NCI-H2081 treated with DMSO at 0.1 percent for 48 hours (cell line): ENCODE results near the gene TMCC1.

Experiments used
- DNase-seq: peaks from one replicate; lab custom pipeline; 2025; lab: John Stamatoyannopoulos, UW

TMCC1 gene

DNA sequence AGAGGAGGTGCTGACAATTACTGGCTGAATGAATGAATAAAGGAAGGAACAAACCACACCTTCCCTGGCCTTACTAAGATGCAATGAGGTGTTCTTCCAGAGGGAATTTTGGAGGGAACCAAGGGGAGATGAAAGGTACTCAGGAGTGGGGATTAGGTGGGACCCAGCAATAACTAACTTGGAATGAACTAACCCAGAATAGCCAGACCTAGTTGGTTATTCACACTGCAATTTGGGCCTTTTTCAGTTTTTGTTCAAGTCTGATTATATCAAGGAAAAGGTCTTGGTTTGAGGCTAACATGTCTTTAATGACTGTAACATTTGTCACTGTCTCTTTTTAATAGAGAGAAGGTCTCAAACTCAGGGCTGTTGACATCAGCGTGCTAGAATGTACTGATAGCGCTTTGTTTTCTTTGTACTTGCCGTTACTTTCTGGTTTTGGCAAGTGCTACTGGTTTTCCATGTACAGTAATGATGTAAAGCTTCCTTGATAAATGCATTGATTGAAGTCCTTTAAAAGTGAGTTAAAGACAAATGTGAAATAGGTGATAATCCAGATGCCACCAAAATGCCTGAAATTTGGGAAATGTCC, 283.8 kb downstream of the TMCC1 start:
- DNase-seq = no peak

DNA sequence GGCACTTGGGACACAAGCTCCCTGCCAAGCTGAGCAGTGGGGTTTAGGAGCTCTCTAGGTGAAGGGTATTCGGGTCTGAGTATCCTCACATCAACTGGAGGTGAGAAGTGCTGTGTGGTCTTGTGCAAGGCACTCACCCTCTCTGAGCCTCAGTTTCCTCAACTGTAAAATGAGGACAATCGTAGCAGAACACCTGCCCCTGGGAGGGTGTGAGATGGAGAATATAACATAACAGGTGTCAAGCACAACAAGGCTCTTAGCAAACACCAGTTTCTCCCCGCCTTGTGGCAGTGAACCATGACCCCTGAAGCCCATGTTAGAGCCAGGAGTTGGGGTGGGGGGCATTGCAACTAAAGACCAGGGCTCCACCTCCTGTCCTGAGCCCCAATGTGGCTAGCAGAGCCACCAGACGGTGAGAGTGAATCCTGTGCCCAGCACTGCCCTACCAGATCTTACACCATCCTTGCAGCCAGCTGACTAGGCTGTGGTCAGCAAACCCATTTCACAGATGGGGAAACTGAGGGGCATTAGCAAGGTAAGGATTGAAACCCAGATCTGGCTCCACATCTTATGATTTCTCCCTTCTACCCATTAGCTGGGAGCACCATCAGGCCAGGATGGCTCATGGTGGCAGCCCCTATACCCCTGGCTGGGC, 284.4 kb downstream of the TMCC1 start:
- DNase-seq = no peak

DNA sequence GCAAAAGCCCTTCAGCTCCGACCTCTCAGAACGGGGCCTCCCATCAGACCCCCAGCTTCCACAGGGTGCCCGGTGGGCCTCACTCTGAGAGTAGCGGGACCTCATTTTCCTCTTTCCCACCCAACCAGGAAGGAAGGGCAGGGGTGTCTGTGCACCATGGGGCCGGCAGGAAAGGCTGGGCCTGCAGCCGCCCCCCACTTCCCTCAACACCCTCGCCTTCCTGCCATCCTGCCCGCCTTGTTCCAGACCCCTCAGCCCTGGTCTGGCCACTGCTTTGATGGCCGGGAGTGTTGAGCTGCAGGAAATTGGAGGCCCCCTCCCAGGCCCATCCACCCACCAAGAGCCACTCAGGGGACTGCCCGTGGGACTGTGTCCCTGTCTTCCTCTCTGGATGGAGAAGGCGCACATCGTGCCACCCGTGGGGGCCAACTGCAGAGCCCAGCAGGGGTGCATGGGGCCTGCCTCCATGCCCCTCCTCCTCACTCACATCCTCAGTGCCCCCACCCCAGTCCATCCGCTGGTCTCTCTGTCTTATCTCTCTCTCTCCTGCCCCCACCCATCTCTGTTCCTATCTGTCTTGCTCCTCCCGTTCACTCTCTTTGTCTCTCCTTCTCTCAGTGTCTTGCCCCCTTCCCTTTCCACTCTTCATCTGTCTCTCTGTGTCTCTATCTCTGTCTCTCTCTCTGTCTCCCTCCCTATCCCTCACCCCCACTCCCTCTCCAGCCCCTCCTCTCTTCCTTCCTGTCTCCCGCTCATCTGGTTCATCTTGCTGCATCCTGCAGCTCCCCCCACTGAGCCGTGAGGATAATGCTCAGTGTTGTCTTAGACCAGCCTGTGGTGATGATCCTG, 285.2 kb downstream of the TMCC1 start:
- no peak for DNase-seq

DNA sequence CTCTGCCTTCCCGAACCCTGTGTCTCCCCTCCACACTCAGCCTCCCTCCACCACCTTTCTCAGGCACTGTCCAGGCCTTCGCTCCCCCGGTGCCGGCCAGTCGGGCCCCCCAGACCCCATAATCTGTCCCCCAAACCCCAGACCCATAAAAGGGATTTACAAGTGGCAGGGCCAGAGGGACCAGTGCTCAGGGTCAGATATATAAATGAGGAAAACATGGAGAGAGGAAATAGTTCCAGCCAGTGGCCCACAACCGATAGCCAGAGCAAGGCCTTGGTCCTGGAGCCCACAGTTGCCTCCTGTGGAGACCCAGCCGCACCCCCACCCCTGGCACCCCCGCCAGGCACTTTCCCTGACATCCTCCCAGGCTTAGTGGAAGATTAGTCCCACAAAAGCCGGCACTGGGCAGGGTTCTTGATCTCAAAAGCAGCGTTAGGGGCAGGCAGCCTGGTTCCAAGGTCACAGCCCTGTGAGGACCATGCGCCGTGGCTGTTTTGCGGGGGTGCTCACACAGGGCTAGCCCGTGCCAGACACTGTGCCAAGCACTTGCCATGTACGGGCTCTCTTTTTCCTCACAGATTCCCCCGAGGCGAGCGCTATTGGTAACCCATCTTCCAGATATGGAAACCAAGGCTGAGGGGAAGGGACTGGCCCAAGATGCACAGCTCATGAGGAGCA, 286.0 kb downstream of the TMCC1 start:
- DNase-seq = no peak

DNA sequence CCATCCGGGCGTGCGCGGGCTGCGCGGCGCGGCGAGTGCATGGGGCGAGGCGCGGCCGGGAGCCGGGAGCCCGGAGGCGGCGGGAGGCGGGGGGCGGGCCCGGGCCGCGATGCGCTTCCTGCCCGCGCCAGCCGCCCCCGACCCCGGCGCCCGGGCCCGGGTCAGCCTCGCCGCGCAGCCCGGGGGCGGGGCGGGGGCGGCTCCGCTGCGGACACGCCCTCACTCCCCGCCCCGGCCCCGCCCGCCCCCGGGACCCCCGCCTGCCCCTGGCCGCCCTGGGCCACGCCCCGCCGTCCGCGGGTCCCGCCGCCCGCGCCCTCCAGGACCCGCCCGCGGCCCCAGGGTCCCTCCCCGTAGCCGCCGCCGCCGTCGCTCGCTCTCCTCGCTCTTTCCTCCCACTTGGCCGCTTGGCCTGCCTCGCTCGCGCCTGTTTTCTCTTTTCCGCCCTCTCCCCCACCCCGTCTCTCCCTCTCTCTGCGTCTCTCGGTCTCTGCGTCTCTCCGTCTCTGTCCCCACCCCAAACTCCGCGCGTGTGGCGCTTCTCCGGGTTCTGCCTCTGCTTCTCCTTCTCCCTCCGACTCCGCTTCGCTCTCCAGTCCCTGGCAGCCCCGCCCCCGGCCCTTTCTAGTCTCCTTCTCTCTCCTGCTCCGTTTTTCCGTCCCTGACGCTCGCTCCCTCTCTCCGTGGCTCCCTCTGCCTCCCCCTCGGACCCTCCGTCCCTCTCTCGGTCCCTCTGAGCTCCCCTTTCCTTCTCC, 286.7 kb downstream of the TMCC1 start, which contains the start of gene PLXND1:
Gene PLXND1 (minus strand): TSS at position 41 of the 755 bp plus-strand sequence. CDS start 37 bp downstream, at position 4.
- no peak for DNase-seq

DNA sequence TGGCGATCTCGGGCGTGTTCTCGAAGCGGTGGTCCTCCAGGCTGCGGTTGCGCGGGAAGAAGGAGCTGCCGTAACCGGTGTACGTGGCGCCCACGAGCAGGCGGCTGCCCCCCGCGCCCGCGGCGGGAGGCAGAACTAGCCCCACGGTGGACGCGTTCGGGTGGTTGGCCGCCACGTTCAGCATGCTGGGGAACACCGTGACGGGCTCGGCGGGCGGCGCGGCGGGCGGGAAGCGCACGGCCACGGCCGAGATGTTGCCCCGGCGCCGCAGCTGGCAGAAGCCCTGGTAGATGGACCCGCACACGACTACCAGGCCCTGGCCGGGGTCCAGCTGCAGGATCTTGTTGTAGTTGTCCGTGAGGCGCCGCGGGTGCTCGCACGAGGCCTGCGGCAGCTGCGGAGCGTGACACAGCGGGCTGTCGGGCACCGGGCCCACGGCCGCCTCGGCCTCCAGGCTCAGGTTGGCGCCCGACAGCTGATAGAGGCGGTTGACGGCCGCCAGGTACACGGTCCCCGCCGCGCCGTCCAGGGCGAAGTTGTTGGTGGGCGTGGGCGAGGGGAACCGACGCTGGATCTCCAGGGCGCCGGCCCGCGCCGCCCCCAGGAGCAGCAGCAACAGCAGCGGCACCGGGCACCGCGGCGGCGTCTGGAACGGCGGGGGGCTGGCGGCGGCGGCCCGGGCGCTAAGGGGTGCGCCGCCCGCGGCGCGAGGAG, 287.4 kb downstream of the TMCC1 start:
- no peak for DNase-seq

DNA sequence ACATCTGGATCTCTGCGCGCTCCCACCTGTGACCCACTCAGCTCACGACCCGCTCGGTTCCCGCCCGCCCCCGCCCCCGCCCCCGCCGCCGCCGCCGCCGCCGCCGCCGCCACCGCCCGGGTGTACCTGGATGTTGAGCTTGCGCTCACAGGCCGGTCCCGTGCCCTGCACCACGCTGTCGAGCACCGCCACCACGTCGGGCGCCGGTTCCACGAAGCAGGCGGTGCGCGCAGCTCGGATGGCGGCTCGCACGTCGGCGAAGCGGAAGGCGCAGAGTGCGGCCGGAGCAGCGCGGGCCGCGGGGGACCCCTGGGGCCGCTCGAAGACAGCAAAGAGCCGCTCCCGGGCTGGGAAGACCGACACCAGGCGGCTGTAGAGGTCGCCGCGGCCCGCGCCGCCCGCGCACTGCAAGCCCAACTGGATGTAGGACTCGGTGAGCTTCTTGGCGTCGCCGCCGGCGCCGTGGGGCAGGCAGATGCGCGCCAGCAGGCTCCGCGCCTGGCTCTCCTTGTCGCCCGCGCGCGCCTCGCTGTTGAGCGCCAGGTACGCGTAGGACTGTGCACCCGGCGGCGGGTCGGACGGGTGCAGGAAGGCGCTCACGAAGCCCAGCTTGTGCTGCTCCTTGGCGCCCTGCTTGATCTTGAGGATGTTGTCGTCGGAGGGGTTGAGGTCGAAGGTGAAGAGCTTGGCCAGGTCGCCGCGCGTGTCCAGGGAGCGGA, 288.1 kb downstream of the TMCC1 start:
- no peak for DNase-seq

DNA sequence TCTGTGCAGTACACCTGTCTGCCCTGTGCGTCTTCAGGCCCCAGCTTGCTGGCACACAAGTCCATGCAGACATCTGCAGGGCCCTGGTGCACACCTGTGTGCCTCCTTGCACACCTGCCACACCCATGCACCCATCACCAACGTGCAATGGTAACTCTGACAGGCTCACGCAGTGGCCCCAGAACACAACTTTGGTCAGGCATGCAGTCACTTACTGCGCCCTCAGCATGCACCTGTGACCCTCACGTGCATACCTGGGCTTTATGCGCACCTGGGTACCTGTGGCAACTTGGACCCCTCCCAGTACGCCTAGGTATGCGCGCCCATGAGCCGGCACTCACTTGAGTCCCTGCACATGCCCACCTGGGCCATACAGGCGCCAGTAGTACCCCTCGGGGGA, 288.7 kb downstream of the TMCC1 start:
- DNase-seq = no peak

DNA sequence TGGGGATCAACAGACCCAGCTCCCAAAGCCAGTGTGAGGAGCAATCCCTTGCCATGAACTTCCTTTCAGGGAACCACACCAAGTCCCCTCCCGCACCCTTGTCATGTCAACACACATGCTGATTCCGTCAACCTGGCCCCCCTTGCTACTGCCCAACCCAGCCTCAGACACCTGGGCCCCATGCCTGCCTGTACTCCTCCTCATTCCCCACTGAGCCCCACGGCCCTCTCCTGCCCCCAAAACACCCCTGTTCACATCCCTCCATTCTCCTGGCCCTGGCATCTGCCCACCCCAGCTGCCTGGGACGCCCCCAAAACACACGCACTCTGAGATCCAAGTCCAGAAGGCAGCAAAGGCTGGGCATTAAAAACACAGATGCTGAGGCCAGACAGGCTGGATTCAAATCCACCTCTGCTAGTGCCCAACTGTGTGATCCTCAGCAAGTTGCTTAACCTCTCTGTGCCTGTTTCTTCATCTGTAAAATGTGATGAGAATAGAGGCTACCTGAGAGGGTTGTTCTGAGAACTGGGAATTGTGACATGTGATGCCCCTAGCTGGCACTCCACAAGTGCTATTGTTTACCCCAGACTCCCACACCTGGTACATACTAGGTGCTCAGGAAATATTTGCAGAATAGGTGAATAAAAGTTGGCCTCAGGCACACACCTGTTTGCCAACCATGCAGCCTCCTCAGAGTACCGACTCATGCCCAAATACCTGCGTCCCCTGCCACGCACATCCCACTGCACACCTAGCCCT, 289.3 kb downstream of the TMCC1 start:
- DNase-seq = no peak

DNA sequence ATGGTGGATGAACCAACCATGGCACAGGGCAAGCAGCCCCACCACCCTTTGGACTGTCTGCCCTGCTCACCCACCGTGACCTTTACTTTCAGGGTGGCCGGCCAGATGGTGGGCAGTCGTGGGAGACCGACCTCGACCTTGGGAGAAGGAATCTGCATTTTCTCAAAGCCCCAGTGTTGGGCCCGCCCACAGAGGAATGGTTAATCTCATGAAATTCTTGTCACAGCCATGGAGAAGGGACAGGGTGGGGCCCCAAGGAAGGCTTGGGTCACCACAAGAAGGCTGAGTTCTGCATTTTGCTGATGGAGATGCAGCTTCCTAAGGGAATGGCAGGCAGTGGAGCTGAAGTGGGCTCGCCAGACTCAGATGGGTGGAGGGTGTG, 290.0 kb downstream of the TMCC1 start:
- DNase-seq = no peak

DNA sequence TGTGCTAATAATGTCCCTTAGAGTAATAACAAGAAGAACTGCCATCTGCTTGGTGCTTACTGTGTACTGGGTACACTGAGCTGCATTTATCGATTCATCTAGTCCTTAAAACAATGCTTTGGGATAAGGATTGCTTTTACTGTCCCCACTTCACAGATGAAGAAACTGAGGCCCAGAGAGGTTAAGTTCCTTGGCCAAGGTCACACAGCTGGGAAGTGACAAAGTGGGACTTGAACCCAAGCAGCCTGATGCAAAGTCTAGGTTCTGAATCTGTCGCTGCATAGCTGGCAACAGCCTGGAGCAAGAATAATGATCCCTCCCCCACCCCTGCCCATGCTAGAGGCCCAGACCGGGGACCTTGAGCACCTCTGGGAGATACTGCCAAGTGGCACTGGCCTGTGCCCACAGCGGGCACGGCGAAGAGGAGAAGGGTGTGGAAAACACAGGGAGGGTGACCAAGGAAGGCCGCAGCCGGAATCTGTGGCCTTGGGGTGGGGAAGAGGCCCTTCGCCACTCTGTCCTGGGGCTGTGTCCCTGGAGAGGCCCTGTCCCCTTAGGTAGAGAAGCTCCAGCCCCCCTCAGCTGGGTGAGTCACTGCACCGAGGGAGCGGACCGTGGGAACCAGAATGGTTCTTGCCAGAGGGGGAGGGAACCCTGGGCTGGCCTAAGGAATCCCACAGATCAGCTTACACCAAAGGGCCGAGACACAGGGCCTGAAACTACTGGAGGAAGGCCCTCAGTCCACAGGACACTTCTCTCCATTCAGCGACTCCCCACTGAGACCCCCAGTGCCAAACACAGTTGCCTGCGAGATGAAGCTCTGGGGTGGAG, 290.6 kb downstream of the TMCC1 start:
- no peak for DNase-seq

DNA sequence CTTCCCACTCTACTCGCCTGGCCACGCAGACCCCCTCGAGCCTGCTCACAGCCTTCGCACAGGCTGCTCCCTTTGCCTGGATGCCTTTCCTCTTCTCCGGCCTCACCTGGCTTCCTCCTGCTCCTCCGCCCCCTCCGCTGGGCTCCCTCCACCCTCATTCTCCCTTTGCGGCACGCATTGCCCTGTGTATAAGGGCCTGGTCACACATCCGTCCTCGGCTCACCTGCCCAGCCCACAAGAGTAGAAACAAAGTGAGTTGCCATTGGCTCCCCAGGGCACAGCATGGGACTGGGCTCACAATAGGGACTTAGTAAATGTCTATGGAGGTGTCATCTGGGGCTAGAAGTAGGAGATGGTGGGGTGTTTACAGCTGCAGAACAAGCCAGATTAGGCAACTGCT, 291.2 kb downstream of the TMCC1 start:
- no peak for DNase-seq

DNA sequence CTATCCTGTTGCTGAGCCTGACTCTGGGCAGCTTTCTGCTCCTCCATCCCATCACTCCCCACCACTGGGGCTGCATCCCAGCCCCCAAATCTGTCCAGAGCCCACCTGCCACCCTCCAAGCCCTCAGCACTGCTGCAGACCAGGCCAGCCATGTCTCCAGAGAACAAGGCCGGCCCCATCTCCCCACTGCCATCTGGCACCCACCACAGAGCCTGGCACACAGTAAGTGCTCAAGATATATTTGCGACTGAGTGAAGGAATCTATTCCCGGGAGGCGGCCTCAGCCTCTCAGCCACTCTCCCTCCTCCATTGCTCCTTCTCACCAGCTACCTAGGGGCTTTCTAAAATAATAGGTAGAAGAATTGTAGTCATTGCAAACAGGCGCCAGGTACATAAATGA, 291.8 kb downstream of the TMCC1 start:
- no peak for DNase-seq

DNA sequence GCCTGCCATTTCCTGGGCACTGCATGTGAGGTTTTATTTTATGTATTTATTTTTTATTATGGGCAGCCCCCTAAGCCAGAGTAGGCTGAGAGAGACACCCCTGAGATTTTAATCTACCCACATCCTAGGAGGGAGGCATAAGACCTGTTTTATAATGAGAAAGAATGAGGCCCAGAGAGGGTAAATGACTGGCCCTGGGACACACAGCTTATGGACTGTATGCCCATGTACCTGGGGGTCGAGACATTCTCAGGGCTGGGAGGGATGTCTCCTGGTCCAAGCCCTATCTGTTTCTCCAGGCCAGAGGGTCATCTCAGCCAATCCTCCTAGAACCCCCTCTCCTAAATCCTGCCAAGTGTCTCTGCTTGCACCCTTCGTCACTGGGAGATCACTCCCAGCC, 293.2 kb downstream of the TMCC1 start:
- no peak for DNase-seq

DNA sequence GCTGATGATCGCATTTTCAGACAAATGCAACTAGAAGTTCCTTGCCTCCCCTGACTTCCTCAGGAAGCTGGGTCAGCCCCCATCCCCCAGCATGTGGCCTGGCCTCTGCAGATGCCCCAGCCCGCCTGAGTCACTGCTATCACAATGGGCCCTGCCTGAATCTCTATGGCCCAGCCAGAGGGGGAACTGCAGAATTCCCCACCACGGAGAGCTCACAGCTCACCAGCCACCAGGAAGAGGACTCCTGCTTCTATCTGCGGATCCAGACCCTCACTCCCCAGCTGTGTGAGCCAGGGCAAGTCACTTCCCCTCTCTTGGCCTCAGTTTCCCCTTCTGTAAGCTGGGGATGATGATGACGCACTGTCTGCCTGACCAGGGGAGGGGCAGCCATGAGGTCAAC, 293.9 kb downstream of the TMCC1 start:
- no peak for DNase-seq

DNA sequence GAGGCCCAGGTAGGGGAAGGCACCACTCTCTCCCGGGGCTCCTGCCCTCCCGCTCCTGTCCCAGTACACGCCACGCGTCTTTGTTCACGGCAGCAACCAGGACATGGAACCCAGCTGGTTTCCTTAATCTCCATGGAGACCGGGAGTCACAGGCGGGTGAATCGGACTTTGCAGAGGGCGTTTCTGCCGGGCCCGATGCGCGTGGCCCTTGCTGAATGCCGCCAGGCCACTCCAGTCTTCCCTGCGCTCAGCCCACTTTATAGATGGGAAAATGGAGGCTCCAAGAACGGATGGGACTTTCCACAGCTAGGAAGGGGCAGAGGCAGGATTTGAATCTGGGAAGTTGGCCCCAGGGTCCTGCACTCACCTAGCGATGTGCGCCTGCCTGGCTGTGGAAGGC, 294.4 kb downstream of the TMCC1 start:
- DNase-seq = no peak

DNA sequence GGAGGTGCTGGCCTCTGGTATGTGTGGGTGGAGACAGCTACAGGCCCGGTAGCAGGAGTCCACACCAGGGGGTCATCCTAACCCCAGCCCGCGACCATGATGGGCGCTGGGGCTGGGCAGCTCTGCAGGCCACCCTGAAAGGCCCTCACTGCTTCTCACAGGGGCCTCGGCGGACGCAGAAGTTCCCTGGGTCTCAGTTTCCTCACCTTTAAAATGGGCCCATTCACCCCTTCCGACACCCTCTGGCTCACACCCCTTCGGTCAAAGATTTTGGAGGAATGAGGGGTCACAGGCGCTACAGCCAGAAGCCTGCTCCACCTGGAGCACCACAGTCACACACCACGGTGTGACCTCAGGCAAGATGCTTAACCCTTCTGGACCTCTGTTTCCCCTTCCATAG, 295.0 kb downstream of the TMCC1 start:
- no peak for DNase-seq

DNA sequence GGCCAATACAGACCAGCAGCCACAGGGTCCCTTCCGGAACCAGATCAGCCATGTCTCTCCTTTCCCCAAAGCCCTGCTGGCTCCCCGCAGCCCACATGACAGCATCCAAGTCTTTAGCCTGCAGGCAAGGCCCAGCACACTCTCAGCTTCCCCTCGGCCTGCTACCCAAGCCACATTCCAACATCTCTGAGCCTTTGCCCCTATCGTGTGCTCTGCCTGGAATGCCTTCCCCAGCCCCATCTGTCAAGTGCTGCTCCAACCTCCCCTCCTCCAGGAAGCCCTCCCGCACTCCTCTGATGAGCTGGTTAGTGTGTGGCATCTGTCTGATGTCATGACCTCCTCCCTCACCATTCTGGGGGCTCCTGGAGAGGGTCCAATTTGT, 295.5 kb downstream of the TMCC1 start:
- DNase-seq = no peak
